Thoracic aorta (tissue), 2 donors: Measurements from ENCODE around the gene LTB. TPM values are rescaled to one million over a fixed set of nuclear protein-coding genes. Genes with fewer than 3 reads are reported as not detected.

Source experiments
- ATAC-seq: fragments of 150-250 bp; one replicate; pipeline ENCODE4 v1.8.0; 2017; ENCODE audit warnings: low read depth; ENCODE audit not compliant: insufficient number of reproducible peaks, low FRiP score
- DNase-seq: peaks from one replicate; pipeline ENCODE4 v3.0.0-alpha.2; 2020; ENCODE audit warnings: low spot score
- H3K27ac ChIP-seq, 2 donors: fragments of 200-600 bp; sonication (generic); 1 replicate in 1 of 2; 2 replicates in 1 of 2; pipeline ENCODE4 v1.5.1; 2016; ENCODE audit warnings: mild to moderate bottlenecking in 2 of 2, moderate library complexity in 2 of 2
- H3K27me3 ChIP-seq: fragments of 200-600 bp; sonication (generic); replicated peaks from 2 replicates; pipeline ENCODE4 v1.6.0; 2016; ENCODE audit warnings: mild to moderate bottlenecking; ENCODE audit not compliant: insufficient read depth
- H3K36me3 ChIP-seq: fragments of 200-600 bp; sonication (generic); one replicate; pipeline ENCODE4 v1.5.1; 2016
- H3K4me1 ChIP-seq, 2 donors: fragments of 200-600 bp; sonication (generic); 1 replicate in 1 of 2; 2 replicates in 1 of 2; pipeline versions ENCODE4 v1.5.1 to v1.6.0; 2016; ENCODE audit warnings: low read depth in 2 of 2, mild to moderate bottlenecking in 1 of 2; ENCODE audit not compliant: control insufficient read depth in 1 of 2
- H3K4me3 ChIP-seq: fragments of 200-600 bp; sonication (generic); 2 replicates; pipeline ENCODE4 v1.5.1; 2016; ENCODE audit warnings: mild to moderate bottlenecking
- H3K9me3 ChIP-seq: fragments of 200-600 bp; sonication (generic); 2 replicates; pipeline ENCODE4 v1.5.1; 2016
- total RNA-seq, 2 donors: library from RNA; depleted of rRNA; stranded (reverse); fragments of >200 nt; gene quantifications; one replicate each; pipeline versions ENCODE4 v1.1.0 to v1.2.3, GENCODE V29; 2016
- TF ChIP-seq, protein P1 (sequence below): fragments of 200-600 bp; sonication (generic); IDR thresholded peaks from one replicate; pipeline ENCODE4 v1.5.1; 2019; ENCODE audit warnings: antibody characterized with exemption

LTB gene
- total RNA-seq, 2 donors from 2014 or later: not detected

DNA sequence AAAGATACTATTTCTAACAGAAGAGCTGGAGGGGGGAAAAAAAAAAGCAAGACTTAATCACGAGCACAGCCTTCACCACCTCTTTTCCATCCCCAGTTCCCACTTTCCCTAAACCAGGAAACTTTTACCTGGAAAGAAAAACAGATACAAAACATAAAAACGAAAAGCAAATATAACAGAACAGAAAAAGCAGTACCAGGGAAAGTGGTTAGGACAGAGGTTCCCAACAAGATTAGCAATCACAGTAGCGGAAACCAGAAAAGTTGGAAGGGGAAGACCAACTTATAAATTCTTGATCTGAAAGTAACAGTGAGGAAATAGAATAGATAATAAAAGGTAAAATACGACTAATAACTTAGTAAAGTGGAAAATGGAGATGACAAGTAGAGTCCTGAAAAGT lies 41.6 kb downstream of the LTB start:
- peaks cover 36% of the 10 kb centered on the region for H3K36me3 ChIP-seq
- H3K27me3 ChIP-seq: no peaks in the 10 kb centered on the region
- H3K4me1 ChIP-seq: peaks cover 25 to 35% of the 10 kb centered on the region in 2 donors
- ATAC-seq: no peak
- no peaks in the 10 kb centered on the region for H3K9me3 ChIP-seq
- TF ChIP-seq, protein P1, sequence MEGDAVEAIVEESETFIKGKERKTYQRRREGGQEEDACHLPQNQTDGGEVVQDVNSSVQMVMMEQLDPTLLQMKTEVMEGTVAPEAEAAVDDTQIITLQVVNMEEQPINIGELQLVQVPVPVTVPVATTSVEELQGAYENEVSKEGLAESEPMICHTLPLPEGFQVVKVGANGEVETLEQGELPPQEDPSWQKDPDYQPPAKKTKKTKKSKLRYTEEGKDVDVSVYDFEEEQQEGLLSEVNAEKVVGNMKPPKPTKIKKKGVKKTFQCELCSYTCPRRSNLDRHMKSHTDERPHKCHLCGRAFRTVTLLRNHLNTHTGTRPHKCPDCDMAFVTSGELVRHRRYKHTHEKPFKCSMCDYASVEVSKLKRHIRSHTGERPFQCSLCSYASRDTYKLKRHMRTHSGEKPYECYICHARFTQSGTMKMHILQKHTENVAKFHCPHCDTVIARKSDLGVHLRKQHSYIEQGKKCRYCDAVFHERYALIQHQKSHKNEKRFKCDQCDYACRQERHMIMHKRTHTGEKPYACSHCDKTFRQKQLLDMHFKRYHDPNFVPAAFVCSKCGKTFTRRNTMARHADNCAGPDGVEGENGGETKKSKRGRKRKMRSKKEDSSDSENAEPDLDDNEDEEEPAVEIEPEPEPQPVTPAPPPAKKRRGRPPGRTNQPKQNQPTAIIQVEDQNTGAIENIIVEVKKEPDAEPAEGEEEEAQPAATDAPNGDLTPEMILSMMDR: no peak
- H3K4me3 ChIP-seq: peak overlapping the region; percentile 85
- no peak for DNase-seq
- peak overlapping the region; percentile 79 to 98 for H3K27ac ChIP-seq

DNA sequence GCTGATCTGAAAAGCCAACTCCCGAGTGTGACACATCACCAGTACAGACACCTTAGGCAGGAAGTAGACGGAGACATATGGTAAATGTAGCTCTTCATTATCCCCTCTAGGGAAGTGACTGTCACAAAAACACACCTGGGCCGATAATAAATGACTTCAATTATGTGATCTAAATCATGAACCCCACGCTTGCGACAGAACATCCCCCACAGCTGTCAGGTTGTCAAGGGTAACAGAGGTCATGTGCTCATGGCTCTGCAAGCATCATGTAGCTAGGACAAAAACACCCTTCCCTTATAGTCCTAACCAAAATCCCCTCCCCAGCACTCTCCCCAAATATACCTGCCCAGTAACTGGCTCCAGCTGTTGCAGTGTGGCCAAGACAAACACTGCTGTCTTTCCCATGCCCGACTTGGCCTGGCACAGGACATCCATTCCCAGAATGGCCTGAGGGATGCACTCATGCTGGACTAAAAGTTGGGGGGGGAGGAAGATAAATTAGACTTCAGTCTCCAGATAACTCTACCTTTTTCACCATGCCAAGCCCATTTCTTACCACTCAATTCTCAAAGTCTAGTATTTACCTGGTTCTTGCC lies 43.3 kb downstream of the LTB start:
- TF ChIP-seq, protein P1: no peak
- Histone ChIP-seq H3K27me3 (no peaks in the 10 kb centered on the region), H3K4me1 (peaks cover 25 to 35% of the 10 kb centered on the region in 2 donors), H3K4me3 (no peak overlapping the region), H3K27ac (no peak overlapping the region), H3K36me3 (peaks cover 54% of the 10 kb centered on the region), H3K9me3 (no peaks in the 10 kb centered on the region)
- DNase-seq (no peak), ATAC-seq (no peak)

DNA sequence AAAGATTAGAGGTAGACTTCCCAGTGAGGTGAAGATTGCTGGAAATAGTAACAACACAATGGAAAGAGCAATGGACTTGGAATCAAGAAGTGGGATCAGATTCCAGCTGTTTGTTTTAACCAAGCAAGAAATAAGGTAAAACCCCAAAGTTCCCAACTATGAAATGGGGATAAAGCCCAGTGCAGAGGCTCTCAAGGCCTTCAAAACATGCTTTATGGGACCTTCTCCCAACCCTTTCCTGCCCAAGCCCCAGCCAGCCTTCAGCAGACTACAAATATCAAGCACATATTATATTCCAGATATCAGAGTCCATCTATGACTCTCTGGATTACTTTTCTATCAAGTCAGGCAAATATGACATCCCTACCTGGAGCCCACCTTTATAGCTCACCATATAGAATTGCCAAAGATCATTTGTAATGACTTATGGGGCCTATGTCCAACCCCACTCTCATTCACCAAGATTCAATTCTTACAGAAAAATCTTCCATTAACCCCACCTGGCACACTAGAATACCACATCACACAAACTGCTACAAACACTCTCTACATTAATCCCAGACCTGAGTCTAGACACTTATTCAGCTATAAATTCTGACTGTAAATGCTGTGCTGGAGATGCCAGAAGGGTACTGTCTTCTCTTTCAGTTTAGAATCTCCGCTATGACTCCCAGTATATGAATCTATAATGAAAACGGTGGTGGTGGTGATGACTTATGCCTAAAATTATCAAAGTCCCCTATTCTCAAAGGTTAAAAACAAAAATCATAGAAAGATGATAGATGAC lies 46.5 kb downstream of the LTB start:
- H3K4me1 ChIP-seq: peaks cover 19 to 25% of the 10 kb centered on the region in 2 donors
- H3K27me3 ChIP-seq: no peaks in the 10 kb centered on the region
- no peaks in the 10 kb centered on the region for H3K9me3 ChIP-seq
- peaks cover 71% of the 10 kb centered on the region for H3K36me3 ChIP-seq
- TF ChIP-seq, protein P1: no peak
- ATAC-seq: no peak
- DNase-seq: no peak
- no peak overlapping the region for H3K27ac ChIP-seq
- no peak overlapping the region for H3K4me3 ChIP-seq

DNA sequence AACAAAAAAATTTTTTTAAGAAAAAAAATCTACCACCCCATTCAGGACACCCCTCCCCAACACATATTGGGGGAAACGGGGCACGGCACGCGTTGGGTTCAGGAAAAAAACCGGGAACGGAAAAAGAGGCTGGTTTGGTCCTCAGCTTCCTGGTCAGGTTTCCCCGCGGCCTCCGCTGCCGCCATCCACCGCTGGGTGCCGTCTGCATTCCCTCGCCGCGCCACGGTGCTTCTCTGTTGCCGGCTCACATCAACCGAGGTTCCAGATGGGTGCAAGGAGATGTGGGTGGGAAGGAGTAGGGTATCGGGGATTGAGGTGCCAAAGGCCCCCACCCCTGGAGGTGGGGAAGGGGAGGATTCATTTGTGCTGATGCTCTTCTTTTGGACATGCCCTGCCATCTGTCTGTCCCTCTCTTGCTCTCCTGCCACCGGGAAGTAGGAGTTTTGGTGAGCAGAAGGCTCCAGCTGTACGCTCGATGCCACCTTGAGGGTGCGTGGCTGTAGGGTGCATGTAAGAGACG lies 47.6 kb downstream of the LTB start:
- Histone ChIP-seq H3K9me3 (no peaks in the 10 kb centered on the region), H3K27ac (no peak overlapping the region), H3K4me1 (peaks cover 7 to 13% of the 10 kb centered on the region in 2 donors), H3K4me3 (no peak overlapping the region), H3K36me3 (peaks cover 77% of the 10 kb centered on the region), H3K27me3 (no peaks in the 10 kb centered on the region)
- no peak for DNase-seq
- TF ChIP-seq, protein P1: no peak
- no peak for ATAC-seq

DNA sequence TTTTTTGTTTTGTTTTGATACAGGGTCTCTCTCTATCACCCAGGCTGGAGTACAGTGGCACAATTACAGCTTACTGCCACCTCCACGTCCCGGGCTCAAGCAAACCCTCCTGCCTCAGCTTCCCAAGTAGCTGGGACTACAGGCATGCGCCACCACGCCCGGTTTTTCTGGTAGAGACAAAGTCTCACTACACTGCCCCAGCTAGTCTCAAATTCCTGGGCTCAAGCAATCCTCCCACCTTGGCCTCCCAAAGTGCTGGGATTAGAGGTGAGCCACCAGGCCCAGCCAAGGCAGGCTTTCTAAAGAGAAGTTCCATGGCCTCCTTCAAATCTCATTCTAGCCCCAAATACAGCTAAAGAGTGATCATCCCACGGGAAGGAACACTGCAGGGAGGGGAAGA lies 48.2 kb downstream of the LTB start:
- Histone ChIP-seq H3K36me3 (peaks cover 73% of the 10 kb centered on the region), H3K9me3 (no peaks in the 10 kb centered on the region), H3K27me3 (no peaks in the 10 kb centered on the region), H3K4me1 (peaks cover 2 to 7% of the 10 kb centered on the region in 2 donors), H3K4me3 (no peak overlapping the region), H3K27ac (no peak overlapping the region)
- TF ChIP-seq, protein P1: no peak
- no peak for DNase-seq
- no peak for ATAC-seq
